GOT3 (cell line): ENCODE results near the gene ALDH9A1.
"Not testable (repeated sequence)": the region's sequence is repeated elsewhere in the genome, so short reads cannot be mapped to it uniquely, and the experiment has no call there.

ENCODE experiments used
- DNase-seq: peaks from one replicate; lab custom pipeline; 2025; ENCODE audit warnings: mixed read lengths; lab: John Stamatoyannopoulos, UW

ALDH9A1 gene

GRCh38 chr1:165645654-165646366, 52.6 kb downstream of the ALDH9A1 start:
- DNase-seq = no peak

DNA sequence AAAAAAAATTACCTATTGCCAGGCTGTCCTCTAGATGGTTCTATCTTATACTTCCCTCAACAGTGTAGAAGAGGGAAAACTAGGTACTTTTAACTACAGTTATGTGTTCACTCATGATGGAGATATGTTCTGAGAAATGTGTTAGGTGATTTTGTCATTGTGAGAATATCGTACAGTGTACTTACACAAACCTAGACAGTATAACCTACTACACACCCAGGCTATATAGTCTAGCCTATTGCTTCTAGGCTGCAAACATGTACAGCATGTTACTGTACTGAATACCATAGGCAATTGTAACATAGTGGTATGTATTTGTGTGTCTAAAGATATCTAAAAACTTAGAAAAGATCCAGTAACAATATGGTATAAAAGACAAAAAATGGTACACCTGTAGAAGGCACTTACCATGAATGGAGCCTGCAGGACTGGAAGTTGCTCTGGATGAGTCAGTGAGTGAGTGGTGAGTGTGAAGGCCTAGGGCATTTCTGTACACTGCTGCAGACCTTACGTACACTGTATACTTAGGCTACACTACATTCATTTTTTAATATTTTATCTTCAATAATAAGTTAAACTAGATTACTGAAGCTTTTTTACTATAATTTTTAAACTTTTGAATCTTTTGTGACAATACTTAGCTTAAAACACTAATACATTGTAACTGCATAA, 54.2 kb downstream of the ALDH9A1 start:
- DNase-seq = no peak

GRCh38 chr1:165641231-165641987, 57.0 kb downstream of the ALDH9A1 start:
- no peak for DNase-seq

- no peak for DNase-seq
Observed at GRCh38 chr1:165639821-165640623, 58.3 kb downstream of the ALDH9A1 start.

DNA sequence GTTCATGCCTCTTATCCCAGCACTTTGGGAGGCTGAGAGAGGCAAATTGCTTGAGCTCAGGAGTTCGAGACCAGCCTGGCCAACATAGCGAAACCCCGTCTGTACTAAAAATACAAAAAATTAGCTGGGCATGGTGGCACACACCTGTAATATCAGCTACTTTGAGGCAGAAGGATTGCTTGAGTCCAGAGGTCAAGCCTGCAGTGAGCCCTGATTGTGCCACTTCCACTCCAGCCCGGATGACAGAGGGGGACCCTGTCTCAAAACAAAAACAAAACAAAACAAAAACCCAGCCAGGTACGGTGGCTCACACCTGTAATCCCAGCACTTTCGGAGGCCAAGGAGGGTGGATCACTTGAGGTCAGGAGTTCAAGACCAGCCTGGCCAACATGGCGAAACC, 60.2 kb downstream of the ALDH9A1 start:
- DNase-seq = not testable (repeated sequence)

DNA sequence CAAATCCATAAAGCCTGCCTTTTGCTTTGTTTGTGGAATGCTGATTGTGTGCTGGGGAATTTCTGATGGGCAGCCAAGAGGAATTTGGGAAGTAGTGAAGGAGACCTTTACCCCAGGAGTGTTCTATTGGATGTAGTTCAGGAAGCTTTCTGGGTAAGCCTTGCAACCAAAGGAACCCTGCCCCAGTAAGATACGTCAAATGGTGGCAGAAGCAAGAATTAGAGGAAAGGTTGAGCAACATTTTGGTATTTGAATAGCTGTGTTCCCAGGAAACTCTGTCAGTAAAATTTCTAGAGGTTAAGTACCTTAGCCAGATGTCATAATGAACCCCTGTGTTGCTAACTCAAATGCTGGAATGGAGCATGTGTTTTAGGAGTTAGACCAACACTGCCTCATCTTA, 60.9 kb downstream of the ALDH9A1 start:
- no peak for DNase-seq

- DNase-seq = no peak
Observed at GRCh38 chr1:165635823-165636222, 62.5 kb downstream of the ALDH9A1 start.

DNA sequence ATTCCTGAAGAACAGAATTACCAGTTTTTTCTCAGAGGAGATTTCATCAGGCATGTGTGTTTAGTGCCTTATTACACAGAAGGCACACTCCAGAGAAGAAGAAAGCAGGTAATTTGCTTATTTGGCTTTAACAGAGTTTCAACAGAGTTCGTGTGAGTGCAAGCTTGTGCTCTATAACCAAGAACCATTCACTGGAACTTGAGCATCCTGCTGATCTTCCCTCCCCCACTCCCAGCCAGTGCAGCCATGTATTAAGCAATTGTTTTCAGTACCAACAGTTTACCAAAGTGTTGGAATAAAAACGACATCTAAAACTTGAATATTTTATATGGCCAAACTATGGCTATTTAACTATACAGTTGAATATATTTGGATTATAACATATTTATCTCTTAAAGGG, 63.0 kb downstream of the ALDH9A1 start:
- DNase-seq = no peak

GRCh38 chr1:165634154-165634921, 64.0 kb downstream of the ALDH9A1 start:
- DNase-seq = no peak

DNA sequence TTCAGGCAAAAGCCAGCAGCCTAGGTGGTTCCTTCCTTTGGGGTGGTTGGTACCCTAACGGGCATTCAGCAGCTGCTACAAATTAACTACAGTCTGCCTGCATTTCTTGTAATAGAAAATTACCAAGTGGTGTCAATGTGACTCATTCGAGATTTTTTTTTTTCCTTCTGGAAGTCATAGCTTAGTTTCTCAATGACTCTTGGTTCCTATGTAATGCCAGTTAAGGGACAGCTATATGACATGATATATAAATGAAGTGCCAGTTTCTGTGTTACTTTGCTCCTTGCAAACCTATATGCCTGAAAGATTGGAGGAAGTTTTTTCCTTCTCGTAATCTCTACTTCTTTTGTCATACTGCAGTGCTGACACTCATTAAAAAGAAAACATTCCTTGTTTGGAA, 64.7 kb downstream of the ALDH9A1 start:
- DNase-seq = no peak

DNA sequence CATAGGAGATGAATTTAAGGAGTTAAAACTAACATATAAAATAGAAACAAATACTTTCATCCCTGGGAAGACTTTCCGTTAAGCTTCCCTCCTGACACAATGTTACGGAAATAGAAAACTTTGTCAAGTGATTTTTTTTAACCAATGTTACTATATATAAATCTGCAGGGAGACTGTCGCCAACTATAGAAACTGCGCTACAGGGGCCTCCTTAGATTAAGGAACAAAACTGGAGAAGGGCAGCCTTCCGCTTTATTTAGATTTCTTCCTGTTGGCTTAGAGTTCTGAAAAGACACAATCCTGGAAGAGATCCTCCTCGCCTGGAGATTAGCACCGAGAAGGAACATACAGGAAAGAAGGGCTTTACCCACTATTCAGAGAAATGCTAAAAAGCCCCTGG, 65.9 kb downstream of the ALDH9A1 start:
- no peak for DNase-seq

- no peak for DNase-seq
Observed at GRCh38 chr1:165632152-165632469, 66.3 kb downstream of the ALDH9A1 start.

- peak; percentile 35 for DNase-seq
Observed at GRCh38 chr1:165631342-165632151, 66.8 kb downstream of the ALDH9A1 start.

DNA sequence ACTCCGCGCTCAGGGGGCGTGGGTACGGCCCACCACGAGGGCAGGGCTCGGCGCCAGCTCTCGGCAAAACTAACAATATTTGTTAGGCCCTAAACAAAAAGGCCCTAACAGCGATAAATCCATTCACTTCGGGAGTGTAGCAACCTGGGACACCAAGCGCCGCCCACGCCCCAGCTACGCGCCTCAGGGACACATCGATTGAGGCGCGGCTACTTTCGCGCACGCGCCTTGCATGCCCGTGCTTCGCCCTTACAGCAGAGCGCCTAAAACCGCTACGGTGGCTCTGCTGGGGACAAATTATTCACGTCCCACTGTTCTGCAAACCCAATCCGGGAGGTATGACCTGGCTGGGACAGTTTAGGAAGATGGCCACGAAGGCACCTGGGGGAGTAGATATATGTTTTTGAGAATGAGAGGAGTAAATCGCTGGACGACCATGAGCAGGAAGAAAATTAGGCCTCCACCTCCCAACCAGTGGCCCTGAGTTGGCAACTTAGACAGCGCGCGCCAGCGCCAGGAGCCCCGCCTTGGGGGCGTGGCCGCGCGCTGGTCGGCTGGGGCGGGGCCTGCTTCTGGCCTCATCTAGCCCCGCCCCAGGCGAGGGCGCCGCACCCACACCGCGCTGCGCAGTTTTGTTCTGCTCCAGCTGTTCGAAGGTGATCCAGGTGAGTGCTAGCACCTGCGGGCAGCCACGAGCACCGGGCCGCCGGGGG, 67.6 kb downstream of the ALDH9A1 start, which contains the start of gene MGST3:
Gene MGST3, plus strand, starts transcription at position 606 of the 713 bp plus-strand sequence. CDS start 18,614 bp downstream, outside the sequence.
- peak; percentile 95 for DNase-seq

DNA sequence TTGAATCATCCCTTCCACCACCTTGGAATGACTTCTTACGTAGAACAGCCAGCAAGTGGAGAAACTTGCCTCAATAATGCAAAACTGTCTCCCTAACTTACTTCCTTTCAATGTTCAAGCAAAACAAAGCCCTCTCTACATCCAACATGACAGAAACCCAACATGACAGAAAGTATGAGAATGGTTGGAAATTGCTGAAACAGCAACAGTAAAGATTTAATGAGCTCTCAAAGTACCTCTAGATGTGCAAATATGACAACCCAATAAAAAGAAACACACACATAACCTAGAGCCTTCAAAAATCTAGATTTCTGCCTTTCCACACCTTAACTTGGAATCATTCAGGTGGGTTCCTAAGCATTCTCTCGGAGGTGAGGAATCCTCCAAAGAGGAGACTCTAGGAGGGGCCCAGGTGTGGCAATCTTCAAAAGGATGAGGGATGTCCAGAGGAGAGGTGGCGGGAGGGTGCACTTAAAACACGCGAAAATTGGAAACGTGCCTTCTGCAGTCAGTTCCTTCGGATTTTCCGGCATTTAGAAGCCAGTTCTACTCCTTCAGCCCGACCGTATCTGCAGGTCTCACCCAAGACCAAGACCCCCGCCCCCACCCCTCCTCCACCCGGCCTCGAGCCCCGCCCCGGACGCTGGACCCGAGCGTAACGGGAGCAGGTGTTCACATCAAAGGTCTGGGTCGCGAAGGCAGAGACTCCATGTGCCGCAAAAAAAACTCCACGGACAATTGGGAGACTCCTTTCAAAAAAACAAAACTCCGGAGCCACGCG, 68.3 kb downstream of the ALDH9A1 start:
- no peak for DNase-seq

DNA sequence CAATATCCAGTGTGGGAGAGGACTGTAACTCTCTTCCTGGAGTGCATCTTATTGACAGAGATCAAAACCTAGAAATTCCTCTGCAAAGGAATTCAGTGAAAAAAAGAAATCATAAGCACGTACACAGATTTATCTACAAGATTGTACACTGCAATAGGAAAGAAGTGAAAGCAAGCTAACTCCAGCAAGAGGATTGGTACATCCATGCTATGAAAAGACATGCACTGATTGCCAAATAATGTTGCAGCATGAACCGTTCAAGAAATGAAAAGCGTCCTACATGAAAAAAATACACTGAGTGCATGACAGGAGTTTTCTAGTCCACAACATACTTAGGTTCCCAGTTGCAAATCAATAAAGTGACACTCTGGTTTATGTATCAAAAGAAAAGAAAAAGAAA, 69.2 kb downstream of the ALDH9A1 start:
- DNase-seq = no peak

DNA sequence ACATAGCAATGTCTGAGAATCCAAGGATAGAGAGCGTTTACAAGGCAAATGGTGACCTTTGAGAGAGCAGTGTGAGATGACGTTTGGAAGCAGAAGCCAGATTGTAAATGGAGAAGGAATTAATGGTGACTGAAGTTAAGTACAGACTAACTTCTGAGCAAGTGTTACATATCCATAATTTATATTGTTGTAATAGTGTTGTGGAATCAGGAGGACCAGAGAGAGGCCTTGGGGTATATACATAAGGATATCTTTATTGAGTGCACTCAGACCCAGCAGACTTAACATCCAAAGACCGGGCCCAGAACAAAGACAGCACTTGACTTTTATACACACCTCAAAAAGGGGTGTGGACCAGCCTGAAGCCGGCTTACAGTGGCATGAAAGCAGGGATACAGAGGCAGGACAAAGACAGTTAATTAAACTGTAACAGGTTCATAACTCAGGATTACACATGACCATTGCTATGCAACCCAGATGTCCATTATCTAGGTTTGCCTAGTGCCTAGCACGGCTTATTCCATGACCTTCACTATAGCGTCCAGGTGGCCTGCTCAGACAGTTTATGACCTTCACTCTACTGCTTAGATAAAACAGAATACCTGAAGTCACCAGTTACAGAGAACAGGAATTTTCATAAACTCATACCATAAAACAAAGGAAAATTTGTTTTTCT, 70.1 kb downstream of the ALDH9A1 start:
- DNase-seq = no peak

- no peak for DNase-seq
Observed at GRCh38 chr1:165624441-165624840, 73.9 kb downstream of the ALDH9A1 start.
